ENCODE results near the gene PRKD1.

The PRKD1 gene

GRCh38 chr14:29721586-29721985, 206.1 kb downstream of the PRKD1 start:
- TF ChIP-seq EZH2 (IDR thresholded peaks at IDR 0.05; ENCODE audit: borderline replicate concordance, low read length) (no peak), CTCF (IDR thresholded peaks at IDR 0.05; ENCODE audit: low read length) (no peak)
- no peaks in the 10 kb centered on the region for H3K9me3 ChIP-seq (ENCODE audit: low read length)
- no peaks in the 10 kb centered on the region for H4K20me1 ChIP-seq (ENCODE audit: insufficient read depth, low read length)

GRCh38 chr14:29717901-29718300, 209.7 kb downstream of the PRKD1 start:
- Histone ChIP-seq H3K79me2 (ENCODE audit: insufficient read depth, low read length) (no peaks in the 10 kb centered on the region), H3K27me3 (ENCODE audit: insufficient read depth, low read length) (no peaks in the 10 kb centered on the region), H3K36me3 (ENCODE audit: insufficient read depth, low read length) (no peaks in the 10 kb centered on the region), H3K4me3 (ENCODE audit: low read depth, low read length, poor library complexity, severe bottlenecking) (no peak overlapping the region), H4K20me1 (ENCODE audit: insufficient read depth, low read length) (no peaks in the 10 kb centered on the region), H3K9me2 (ENCODE audit: low read depth, low read length) (no peaks in the 10 kb centered on the region), H3K4me2 (ENCODE audit: low read length) (no peak overlapping the region), H3K9ac (ENCODE audit: low read length) (no peak overlapping the region), H3F3A (ENCODE audit: insufficient read depth, low read length) (no peaks in the 10 kb centered on the region), H3K9me3 (ENCODE audit: low read length) (no peaks in the 10 kb centered on the region), H3K27ac (ENCODE audit: low read depth, low read length, poor library complexity, severe bottlenecking) (no peak overlapping the region), H3K4me1 (ENCODE audit: insufficient read depth, low read length, severe bottlenecking) (no peaks in the 10 kb centered on the region), H2AFZ (ENCODE audit: low read length) (no peak overlapping the region)
- TF ChIP-seq EZH2 (IDR thresholded peaks at IDR 0.05; ENCODE audit: borderline replicate concordance, low read length) (no peak), CTCF (IDR thresholded peaks at IDR 0.05; ENCODE audit: low read length) (no peak)

More at GRCh38 chr14:29721586-29721985, 206.1 kb downstream of the PRKD1 start:
- Histone ChIP-seq H2AFZ (ENCODE audit: low read length) (no peak overlapping the region), H3K36me3 (ENCODE audit: insufficient read depth, low read length) (no peaks in the 10 kb centered on the region), H3K27me3 (ENCODE audit: insufficient read depth, low read length) (no peaks in the 10 kb centered on the region), H3K79me2 (ENCODE audit: insufficient read depth, low read length) (no peaks in the 10 kb centered on the region), H3K9me2 (ENCODE audit: low read depth, low read length) (no peaks in the 10 kb centered on the region), H3K27ac (ENCODE audit: low read depth, low read length, poor library complexity, severe bottlenecking) (no peak overlapping the region), H3K4me2 (ENCODE audit: low read length) (no peak overlapping the region), H3K4me1 (ENCODE audit: insufficient read depth, low read length, severe bottlenecking) (no peaks in the 10 kb centered on the region), H3K4me3 (ENCODE audit: low read depth, low read length, poor library complexity, severe bottlenecking) (no peak overlapping the region), H3K9ac (ENCODE audit: low read length) (no peak overlapping the region), H3F3A (ENCODE audit: insufficient read depth, low read length) (no peaks in the 10 kb centered on the region)

GRCh38 chr14:29716150-29716549, 211.5 kb downstream of the PRKD1 start:
- Histone ChIP-seq H3F3A (ENCODE audit: insufficient read depth, low read length) (no peaks in the 10 kb centered on the region), H3K36me3 (ENCODE audit: insufficient read depth, low read length) (no peaks in the 10 kb centered on the region), H3K9me3 (ENCODE audit: low read length) (no peaks in the 10 kb centered on the region), H3K4me1 (ENCODE audit: insufficient read depth, low read length, severe bottlenecking) (no peaks in the 10 kb centered on the region), H3K79me2 (ENCODE audit: insufficient read depth, low read length) (no peaks in the 10 kb centered on the region), H3K27me3 (ENCODE audit: insufficient read depth, low read length) (no peaks in the 10 kb centered on the region), H3K27ac (ENCODE audit: low read depth, low read length, poor library complexity, severe bottlenecking) (no peak overlapping the region), H4K20me1 (ENCODE audit: insufficient read depth, low read length) (no peaks in the 10 kb centered on the region), H3K4me3 (ENCODE audit: low read depth, low read length, poor library complexity, severe bottlenecking) (no peak overlapping the region), H3K4me2 (ENCODE audit: low read length) (no peak overlapping the region), H3K9ac (ENCODE audit: low read length) (no peak overlapping the region), H3K9me2 (ENCODE audit: low read depth, low read length) (no peaks in the 10 kb centered on the region), H2AFZ (ENCODE audit: low read length) (no peak overlapping the region)
- TF ChIP-seq CTCF (IDR thresholded peaks at IDR 0.05; ENCODE audit: low read length) (no peak), EZH2 (IDR thresholded peaks at IDR 0.05; ENCODE audit: borderline replicate concordance, low read length) (no peak)
